Renal pelvis (tissue), 4 donors: ENCODE results near the gene SPC24. TPM values are rescaled to one million over a fixed set of nuclear protein-coding genes. Genes with fewer than 3 reads are reported as not detected.
"Not testable (repeated sequence)": the region's sequence is repeated elsewhere in the genome, so short reads cannot be mapped to it uniquely, and the experiment has no call there.

Experiments
- DNase-seq: peaks from one replicate; pipeline ENCODE4 v3.0.0-alpha.2; 2013
- polyA plus RNA-seq, 3 donors: library from polyadenylated mRNA; unstranded; fragments of 120-200 nt; gene quantifications; one replicate each; pipeline ENCODE4 v1.2.1, GENCODE V29; 2013; ENCODE audit not compliant: insufficient read length in 3 of 3

SPC24 gene
- polyA plus RNA-seq, 3 donors: 15.4 to 20.5 (median 19.9) TPM

DNA sequence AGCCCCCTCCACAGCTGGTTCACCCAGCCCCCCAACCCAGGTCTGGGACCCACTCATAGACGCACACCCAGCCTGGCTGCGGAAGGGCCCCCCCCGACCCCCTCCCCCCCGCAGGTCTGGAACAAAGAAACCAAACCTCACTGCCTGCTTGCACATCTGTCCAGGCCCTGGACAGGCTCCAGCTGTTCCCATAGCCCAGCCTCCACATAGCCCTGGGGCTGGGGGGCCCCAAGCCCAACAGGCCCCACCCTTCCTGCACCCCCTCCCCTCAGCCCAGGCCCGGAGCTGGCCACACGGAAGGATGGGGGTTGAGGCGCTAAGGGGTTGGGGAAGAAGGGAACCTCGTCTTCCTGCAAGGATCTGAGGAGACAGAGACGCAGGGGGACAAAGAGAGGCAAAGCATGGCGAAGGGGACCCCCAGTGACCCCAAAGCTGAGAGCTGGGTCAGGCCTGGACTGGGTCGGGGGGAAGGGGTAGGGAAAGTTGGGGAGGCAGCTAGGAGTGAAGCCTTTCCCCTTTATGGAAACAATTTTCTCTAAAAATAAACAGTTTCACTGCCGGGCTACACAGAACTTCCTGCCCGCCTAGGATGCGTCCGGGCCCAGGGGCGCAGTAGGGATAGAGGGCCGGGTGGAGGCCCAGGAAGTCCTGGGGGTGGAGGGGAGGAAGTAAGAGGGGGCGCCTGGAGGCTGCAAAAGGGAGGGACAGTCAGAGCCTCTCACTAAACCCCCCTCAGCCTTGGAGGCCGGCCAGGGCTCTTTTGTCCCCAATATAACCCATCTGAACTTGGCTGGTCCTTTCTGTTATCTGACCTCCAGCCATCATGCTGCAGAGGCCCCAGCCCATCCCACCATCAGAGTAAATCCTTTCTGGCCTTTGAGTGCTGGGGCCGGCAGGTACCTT lies 39.3 kb upstream of the SPC24 start:
- no peak for DNase-seq

- no peak for DNase-seq
Measured at GRCh38 chr19:11194173-11194572, 38.6 kb upstream of the SPC24 start.

DNA sequence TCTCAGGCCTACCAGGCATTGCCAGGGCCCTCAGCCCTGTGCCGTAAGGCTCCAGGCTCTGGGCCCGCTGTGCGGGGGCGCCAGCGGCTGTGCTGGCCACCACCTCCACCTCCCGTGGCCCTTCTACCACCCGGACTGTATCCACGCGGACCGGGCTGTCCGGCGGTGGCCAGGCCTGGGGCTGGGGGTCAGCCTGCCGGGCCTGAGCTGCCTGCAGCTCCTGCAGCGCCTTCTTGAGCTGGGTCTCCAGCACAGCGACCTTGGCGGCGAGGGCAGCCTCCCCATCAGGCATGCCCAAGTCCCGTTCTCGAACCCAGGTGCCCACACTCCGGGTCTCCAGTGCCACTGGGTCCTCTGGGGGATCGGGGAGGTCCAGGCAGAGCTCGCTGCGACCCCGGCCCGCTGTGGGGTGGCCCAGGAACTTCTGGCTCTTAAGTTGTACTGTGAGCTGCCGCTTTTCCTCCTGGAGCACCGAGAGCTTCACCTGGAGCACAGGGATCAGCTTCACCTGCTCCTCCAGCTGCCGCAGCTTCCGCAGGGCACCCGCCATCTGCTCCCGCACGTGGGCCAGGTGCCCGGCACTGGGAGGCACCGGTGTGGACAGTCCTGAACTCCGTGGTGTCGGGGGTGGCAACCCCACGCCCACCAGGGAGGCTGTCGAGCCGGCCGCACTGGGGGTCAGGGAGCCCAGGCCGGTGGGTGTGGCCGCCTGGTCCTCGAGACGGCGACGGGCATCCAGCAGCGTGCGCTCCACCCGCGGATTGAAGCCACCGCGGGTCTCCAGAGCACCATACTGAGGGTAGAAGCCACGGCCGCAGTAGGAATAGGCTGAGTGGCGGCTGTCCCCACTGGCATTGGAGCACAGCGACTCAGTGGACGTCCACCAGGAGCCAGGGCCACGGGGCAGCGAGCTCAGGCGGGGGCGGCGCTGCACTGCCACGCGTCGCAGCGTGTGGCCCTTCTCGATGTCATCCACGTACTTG lies 37.7 kb upstream of the SPC24 start:
- DNase-seq: no peak

- DNase-seq: no peak
Measured at GRCh38 chr19:11191934-11192333, 36.4 kb upstream of the SPC24 start.

- DNase-seq: no peak
Measured at GRCh38 chr19:11191273-11191755, 35.7 kb upstream of the SPC24 start.

- DNase-seq: no peak
Measured at GRCh38 chr19:11190501-11190900, 34.9 kb upstream of the SPC24 start.

- no peak for DNase-seq
Measured at GRCh38 chr19:11187441-11187840, 31.9 kb upstream of the SPC24 start.

DNA sequence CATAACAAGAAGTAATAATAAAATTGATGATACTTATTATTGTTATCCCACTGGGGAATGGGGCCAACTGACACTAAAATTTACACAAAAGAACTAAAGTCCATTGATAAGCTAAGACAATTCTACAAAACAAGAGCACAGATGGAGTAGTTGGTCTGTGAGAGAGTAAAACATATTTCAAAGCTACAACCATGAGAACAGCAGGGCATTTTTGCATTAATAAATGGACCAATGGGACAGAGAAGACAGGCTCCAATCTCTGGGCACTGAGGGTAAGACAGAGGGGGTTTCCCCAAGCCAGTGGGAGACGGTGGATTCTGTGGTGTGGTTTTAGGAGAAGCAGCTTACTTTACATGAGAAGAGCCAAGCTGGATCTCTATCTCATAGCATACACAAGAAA lies 27.4 kb upstream of the SPC24 start:
- no peak for DNase-seq

DNA sequence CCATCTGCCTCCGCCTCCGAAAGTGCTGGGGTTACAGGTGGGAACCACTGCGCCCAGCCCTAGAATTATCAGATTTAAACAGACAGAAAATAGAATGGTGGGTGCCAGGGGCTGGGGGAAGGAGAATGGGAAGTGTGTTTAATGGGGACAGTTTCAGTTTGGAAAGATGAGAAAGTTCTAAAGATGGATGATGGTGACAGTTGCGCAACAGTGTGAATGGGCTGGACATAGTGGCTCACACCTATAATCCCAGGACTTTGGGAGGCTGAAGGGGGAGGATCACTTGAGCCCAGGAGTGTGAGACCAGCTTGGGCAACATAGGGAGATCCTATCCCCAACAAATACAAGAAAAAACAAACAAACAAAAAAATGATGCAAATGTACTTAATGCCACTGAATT lies 25.9 kb upstream of the SPC24 start:
- DNase-seq: no peak

DNA sequence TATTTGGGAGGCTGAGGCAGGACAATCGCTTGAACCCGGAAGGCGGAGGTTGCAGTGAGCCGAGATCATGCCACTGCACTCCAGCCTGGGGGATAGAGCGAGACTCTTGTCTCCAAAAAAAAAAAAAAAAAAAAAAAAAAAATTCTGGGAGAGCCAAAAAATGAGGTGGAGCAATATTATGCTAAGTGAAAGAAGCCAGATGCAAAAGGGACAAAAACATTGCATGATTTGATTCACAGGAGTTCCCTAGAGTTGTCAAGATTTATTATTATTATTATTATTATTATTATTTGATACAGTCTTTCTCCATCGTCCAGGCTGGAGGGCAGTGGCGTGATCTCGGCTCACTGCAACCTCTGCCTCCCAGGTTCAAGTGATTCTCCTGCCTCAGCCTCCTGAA lies 25.4 kb upstream of the SPC24 start:
- DNase-seq: not testable (repeated sequence)

- no peak for DNase-seq
Measured at GRCh38 chr19:11180346-11180745, 24.8 kb upstream of the SPC24 start.

- no peak for DNase-seq
Measured at GRCh38 chr19:11179716-11180297, 24.2 kb upstream of the SPC24 start.

- not testable (repeated sequence) for DNase-seq
Measured at GRCh38 chr19:11179145-11179465, 23.5 kb upstream of the SPC24 start.

- DNase-seq: no peak
Measured at GRCh38 chr19:11177592-11177991, 22.0 kb upstream of the SPC24 start.

DNA sequence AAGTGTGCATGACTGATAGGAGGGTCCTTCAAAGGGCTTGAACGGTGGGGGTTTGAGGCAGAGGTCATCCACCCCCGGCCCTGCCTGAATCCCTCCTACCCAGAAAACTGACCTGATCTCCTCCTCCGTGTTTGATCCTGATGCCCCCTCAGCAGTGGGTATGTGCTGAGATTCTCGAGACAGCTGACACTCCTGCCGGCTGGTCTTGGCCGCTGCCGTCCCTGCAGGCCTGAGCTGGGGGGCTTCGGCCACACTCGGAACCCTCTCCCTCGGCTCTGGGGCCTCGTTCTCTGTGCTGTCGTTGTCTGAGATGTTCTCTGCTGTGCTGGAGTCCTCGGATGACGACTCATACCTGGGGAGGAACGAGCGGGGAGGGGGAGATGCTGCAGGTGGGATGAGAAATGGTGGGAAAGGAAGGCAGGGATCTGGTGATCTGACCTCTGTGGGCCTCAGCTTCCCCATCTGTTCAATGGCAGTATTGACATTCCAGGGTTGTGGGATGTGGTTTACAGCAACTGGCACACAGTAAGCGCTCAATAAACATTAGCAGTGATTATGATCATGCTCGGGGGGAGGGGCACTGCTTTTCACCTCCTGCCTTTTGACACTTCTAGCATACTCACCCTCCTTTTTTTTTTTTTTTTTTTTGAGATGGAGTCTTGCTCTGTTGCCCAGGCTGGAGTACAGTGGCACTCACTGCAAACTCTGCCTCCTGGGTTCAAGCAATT lies 21.0 kb upstream of the SPC24 start:
- DNase-seq: no peak

DNA sequence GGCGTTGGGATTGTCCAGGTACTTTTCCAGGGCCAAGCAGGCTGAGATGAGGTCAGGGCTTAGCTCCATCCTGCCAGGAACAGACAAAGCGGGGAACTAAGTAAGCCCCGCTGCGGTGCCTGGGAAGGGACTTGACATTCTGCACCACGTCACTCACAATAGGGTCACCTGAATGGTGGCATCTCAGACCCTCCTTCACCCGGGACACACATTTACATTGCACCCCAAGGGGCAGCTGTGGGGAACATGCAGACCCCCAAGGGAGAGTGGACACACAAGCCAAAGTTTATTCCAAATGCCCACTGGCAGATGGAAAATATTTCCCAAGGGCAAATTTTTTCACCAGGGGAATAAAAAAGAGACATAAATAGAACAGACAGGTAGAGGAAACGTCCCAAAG lies 20.3 kb upstream of the SPC24 start:
- no peak for DNase-seq

- DNase-seq: no peak
Measured at GRCh38 chr19:11174336-11174735, 18.8 kb upstream of the SPC24 start.

- no peak for DNase-seq
Measured at GRCh38 chr19:11173516-11174155, 18.1 kb upstream of the SPC24 start.

GRCh38 chr19:11172576-11172975 lies 17.0 kb upstream of the SPC24 start:
- no peak for DNase-seq

DNA sequence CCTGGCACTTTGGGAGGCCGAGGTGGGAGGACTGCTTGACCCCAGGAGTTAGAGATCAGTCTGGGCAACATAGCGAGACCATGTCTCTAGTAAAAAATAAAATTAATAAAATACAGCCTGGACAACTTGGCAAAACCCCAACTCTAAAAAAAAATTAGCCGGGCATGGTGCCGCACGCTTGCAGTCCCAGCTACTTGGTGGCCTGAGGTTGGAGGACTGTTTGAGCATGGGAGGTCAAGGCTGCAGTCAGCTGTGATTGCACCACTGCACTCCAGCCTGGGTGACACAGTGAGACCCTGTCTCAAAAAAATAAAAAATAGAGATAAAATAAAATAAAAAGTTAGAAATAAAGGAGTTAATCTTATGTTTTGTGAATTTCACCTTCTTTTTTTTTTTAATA lies 15.6 kb upstream of the SPC24 start:
- no peak for DNase-seq
